Stimulated activated CD4-positive, alpha-beta T cell treated with anti-CD3 and anti-CD28 coated beads, Interleukin-2, amount 100 ng/mL, for 24 hours (primary cell): ENCODE measurements around the gene RBM4B.

Source experiments
- DNase-seq, 2 donors: peaks; one replicate each; pipeline ENCODE4 v3.0.0-alpha.2; 2020

Gene RBM4B

GRCh38 chr11:66705587-66706335 is 28.1 kb upstream of the RBM4B start:
- no peak for DNase-seq

GRCh38 chr11:66704659-66705360 is 27.1 kb upstream of the RBM4B start:
- DNase-seq: no peak

GRCh38 chr11:66701432-66702240 is 23.9 kb upstream of the RBM4B start:
- DNase-seq: no peak

- no peak for DNase-seq
Observed at GRCh38 chr11:66700742-66701141, 23.1 kb upstream of the RBM4B start.

GRCh38 chr11:66700337-66700736 is 22.6 kb upstream of the RBM4B start:
- DNase-seq: no peak

- no peak for DNase-seq
Observed at GRCh38 chr11:66698491-66698890, 20.8 kb upstream of the RBM4B start.

GRCh38 chr11:66697988-66698387 is 20.3 kb upstream of the RBM4B start:
- no peak for DNase-seq

GRCh38 chr11:66696146-66696545 is 18.5 kb upstream of the RBM4B start:
- no peak for DNase-seq

GRCh38 chr11:66694732-66695207 is 17.1 kb upstream of the RBM4B start:
- peak; percentile 89 for DNase-seq

GRCh38 chr11:66694056-66694410 is 16.3 kb upstream of the RBM4B start:
- DNase-seq: no peak

GRCh38 chr11:66693356-66694055 is 15.8 kb upstream of the RBM4B start:
- no peak for DNase-seq

- no peak for DNase-seq
Observed at GRCh38 chr11:66692871-66693331, 15.2 kb upstream of the RBM4B start.

GRCh38 chr11:66692446-66692845 is 14.8 kb upstream of the RBM4B start:
- DNase-seq: no peak

- no peak for DNase-seq
Observed at GRCh38 chr11:66691311-66691980, 13.8 kb upstream of the RBM4B start.

GRCh38 chr11:66689661-66690590 is 12.2 kb upstream of the RBM4B start:
- no peak for DNase-seq

GRCh38 chr11:66688561-66689534 is 11.2 kb upstream of the RBM4B start:
- no peak for DNase-seq

- no peak for DNase-seq
Observed at GRCh38 chr11:66687831-66688281, 10.2 kb upstream of the RBM4B start.

- DNase-seq: no peak
Observed at GRCh38 chr11:66686801-66687750, 9.4 kb upstream of the RBM4B start.
